NCI-H345 treated with DMSO at 0.1 percent for 48 hours (cell line): ENCODE data around the gene CXorf65.

Experiments used
- DNase-seq: peaks from one replicate; lab custom pipeline; 2025; ENCODE audit not compliant: unreplicated experiment; lab: John Stamatoyannopoulos, UW

CXorf65 gene

GRCh38 chrX:71067712-71068043, 38.9 kb downstream of the CXorf65 start:
- DNase-seq = no peak

GRCh38 chrX:71067089-71067488, 39.5 kb downstream of the CXorf65 start:
- no peak for DNase-seq

DNA sequence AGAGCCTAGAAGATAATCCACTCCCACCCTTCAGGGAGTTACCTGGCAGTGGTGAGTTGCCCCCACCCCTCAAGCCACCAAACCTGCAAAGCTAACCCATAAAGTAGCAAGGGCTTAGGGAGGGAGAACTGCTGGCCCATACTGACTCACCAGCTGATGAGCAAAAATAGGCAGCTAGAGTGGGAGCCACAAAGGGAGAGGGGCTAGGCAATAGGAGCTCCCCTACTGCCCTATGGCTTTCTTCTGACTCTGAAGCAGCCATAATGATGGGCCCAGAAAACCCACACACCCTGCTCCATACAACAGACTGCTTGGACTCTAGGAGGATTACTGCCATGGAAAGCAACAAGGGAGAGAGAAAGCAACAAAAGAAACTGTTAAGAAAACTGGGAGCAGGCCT, 46.4 kb downstream of the CXorf65 start:
- no peak for DNase-seq

GRCh38 chrX:71057848-71058530, 48.6 kb downstream of the CXorf65 start:
- no peak for DNase-seq

DNA sequence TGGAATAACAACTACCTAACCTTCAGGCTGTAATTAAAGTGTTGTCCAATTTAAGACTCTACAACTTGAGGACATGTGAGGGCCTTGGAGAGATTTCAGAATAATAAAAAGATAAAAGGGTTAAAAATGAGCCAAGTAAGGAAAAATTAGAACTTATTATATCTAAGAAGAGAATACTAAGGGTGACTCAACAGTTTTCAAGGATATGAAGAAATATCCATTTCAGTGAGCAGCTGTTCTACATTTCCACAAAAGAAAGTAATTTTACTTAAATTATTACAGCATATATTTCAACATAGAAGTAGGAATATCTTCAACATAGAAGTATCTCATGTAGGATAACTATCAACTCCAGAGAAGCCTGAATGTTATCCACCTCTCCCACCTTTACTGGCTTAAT, 49.7 kb downstream of the CXorf65 start:
- DNase-seq = no peak
